ENCODE data around the gene TNNI3K.

Gene TNNI3K

DNA sequence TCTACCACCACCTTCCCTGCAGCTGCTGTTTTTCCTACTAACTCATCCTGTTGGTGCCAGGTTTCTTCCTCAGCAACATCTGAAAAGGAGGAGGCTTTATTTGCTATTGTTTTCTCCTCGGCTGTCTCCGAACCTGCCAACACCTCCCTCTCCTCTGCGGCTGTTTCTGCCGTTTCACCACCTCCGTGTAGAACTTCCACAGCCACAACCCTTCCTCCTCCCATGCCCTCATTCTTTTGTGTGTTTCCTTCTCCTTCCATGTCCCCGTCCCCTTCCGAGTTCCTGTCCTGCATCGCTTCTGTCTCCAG, 336.3 kb downstream of the TNNI3K start:
- no peak for DNase-seq (ENCODE audit: low read depth, low spot score)

DNA sequence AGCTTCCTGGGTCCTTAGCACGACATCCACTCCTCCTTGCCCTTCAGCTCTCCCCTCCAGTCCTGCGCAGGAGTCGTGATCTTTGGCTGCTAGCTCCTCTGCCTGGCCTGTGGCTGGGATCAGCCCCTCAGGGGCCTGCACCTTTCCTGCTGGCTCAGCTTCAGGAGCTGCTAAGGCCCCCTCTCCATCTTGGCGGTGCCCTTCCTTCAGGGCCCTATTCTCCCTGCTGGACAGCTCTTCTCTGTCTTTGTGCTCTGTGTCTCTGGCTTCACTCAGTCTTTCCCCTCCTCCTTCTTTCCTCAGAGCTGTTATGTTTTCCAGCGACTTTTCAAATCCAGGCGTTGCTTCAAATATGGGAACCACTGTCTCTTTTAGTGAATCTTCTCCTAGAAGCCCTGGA, 336.7 kb downstream of the TNNI3K start:
- no peak for DNase-seq (ENCODE audit: low read depth, low spot score)

DNA sequence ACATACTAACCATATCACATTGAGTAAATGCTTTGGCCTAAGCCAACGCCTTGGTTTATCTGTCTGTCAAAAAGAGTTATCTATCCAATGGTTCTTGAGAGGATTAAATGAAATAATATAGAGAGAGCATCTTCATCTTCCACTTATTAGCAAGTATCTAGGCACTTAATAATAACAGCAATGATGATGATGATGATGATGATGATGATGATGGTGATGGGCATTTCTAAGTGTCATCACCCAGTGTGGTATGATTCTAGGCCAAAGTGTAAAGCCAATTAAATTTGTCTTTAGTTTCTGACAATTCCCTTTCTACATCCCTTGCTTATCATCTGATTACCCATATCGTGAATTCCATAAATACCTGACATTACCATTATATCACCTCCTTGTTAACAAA, 342.9 kb downstream of the TNNI3K start:
- DNase-seq (ENCODE audit: low read depth, low spot score), result no peak

DNA sequence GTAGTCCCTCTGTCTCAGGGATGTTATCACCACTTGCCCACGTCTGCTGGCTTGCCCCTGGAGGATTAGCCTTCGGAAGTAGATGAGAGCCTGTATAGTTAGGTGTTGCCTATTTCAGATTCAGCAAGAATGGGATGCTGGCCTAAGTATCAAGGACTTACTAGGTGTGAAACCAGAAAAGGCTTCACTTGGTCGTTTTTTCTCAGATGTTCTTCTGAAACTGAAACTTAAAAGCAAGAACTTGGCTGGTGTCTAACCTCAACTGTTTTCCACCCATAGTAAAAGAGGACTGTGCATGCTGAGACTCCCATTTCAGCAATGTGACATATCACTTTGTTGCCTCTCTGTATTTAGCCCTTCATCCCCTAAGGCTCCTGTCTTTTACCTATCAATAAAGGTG, 344.2 kb downstream of the TNNI3K start:
- no peak for DNase-seq (ENCODE audit: low read depth, low spot score)

DNA sequence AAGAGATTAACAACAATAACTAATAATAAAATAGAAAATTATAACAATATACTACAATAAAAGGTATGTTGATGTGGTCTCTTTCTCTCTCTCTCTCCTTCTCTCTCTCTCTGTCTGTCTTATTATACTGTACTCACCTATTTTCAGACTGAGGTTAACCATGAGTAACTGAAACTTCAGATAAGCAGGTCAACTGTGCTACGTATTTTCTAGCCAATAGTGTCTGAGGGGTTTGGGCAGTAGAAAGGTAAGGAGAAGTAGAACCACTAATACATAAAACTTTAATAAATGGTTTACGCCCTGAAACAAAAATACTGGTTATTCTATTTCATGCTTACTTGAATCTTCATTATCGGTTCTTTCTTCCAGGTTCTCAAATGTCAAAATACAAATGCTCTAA, 348.2 kb downstream of the TNNI3K start:
- no peak for DNase-seq (ENCODE audit: low read depth, low spot score)

DNA sequence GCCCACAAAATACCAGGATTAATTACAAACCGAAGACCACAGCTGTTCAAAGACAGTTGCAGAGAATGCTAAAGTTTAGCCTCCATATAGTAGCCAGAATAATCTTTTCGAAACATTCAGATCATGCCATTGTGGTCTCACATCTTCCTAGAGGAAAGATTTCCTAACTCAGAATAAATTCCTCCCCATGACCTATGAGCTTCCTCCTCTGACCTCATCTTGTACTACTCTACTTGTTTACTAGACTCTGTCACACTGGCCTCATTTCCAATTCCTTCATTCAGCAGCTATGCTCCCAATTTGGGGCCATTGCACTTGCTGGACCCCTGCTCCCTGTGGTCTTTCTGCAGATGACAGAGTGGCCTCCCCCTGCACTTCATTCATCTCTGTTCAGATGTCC, 349.0 kb downstream of the TNNI3K start:
- no peak for DNase-seq (ENCODE audit: low read depth, low spot score)

DNA sequence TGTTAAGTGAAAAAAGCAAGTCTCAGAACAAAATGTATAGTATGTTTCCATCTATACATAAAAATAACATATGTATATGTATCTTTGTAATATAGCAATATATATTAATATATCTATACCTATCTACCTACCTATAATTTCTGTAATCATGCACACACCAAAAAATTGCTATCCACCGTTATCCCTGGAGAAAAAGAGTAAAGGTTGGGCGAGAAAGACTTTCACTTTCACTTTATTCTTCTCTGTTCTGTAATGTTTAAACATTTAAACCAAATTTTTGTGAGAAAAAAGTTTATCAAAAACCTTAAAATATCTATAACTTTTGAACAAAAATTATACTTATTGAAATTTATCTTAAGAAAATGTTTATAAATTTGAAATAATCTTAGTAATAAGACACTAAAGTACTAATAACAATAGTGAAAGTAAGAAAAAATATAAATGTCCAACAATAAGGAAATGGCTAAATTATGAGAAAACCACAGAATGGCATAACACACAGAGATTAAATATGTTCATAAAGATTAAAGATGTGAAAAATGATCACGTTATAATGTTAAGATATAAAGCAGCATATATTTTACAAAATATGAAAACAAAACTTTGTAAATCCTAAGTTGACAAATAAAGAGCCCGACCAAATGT, 351.2 kb downstream of the TNNI3K start:
- DNase-seq (ENCODE audit: low read depth, low spot score), result no peak

DNA sequence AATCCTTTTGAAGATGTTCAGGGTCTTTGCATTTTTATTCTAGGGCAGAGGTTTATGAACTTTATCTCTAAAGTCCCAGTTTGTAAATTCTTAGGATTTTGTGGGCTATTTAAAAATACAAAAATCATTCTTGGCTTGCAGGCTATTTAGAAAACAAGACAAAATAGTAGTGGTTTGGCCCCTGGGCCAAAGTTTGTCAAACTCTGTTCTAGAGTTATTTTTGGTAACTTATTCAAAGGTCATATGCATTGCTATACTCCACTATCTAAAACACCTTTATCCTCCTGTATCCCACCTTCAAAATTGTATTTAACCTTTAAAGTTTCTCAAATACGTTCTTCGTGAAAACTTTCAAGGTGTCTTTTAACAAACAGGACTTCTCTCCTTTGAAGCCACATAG, 352.7 kb downstream of the TNNI3K start:
- no peak for DNase-seq (ENCODE audit: low read depth, low spot score)

DNA sequence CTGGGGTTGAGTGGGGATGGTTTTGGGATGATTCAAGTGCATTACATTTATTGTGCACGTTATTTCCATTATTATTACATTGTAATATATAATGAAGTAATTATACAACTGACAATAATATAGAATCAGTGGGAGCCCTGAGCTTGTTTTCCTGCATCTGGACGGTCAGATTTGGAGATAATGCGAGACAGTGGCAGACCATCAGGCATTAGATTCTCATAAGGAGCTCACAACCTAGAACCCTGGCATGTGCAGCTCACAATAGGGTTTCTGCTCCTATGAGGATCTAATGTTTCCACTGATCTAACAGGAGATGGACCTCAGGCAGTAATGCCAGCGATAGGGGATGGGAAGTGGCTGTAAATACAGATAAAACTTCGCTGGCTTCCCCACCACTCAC, 355.1 kb downstream of the TNNI3K start:
- DNase-seq (ENCODE audit: low read depth, low spot score), result no peak

DNA sequence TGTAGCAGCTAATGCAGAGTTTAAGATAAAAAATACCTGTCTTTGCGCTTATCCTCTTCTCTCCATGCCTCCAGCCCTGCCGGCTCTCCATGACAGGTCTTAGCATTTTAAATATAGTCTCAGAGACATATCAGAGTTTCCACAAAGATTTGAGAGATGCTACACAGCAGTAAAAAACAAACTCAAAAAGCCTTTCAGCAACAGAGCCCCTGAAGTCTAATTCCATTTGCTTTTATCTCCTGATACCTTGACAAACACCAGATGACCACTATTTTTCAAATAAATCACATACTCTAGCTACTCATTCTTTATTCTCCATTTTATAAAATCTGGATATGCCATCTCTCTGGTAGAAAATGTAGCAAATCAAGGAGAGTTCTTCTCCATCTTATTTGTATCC, 356.8 kb downstream of the TNNI3K start:
- no peak for DNase-seq (ENCODE audit: low read depth, low spot score)

DNA sequence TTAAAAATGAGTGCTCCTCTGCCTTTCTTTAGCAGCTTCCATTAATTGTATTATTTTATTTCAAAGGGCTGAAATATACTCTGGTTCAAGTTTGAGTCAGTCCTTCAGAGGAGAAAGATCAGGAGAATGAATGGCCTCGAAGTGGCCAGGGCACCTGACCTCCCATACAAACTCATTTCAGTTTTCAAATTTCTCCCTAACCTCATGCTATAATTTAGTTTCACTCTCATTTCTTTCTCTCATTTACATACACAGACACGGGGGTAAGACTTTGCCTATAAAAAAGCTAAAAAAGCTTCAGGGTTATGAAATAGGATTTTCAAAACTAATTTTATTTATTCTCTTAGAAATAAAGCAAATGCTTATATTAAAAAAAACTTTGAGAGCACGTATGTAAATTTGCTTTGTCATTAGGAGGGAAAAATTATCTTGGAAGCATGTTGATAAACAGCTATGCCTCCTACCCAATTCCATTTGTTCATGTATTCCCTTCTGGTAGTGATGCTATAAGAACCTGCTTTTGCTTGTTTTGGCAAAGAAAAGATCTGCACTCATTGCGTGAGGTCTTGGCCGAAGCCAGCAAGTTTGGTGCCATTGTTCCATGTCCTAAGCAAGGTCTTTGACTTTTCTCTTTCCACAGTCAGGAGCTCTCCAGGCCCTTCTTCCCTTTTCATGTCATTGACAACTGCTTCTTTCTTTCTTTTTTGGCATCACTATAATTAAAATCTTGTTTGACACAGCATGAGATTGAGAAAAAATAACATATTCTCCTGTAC, 357.6 kb downstream of the TNNI3K start:
- DNase-seq (ENCODE audit: low read depth, low spot score), result no peak

Data from iPS DF 19.7 (cell line).